ENCODE measurements around the gene TCF7L1.

- no peak for TF ChIP-seq EZH2 (IDR thresholded peaks at IDR 0.05; ENCODE audit: borderline replicate concordance, low read length)
- peak; percentile 58 for TF ChIP-seq CTCF (IDR thresholded peaks at IDR 0.05; ENCODE audit: low read length)
These were observed 110.2 kb downstream of the TCF7L1 start for GRCh38 chr2:85243101-85244072.

Data from OCI-LY1 (cell line).